GM15510 (cell line): ENCODE measurements around the gene BCL2L1.

Experiments
- POLR2A ChIP-seq: IDR thresholded peaks from 3 replicates; pipeline ENCODE4 v1.6.1; 2011; ENCODE audit warnings: borderline replicate concordance; ENCODE audit not compliant: insufficient read length; ENCODE audit errors: extremely low read depth

Gene BCL2L1

GRCh38 chr20:31705598-31706597 lies 16.8 kb downstream of the BCL2L1 start:
- TF ChIP-seq POLR2A, result no peak

GRCh38 chr20:31705191-31705590 lies 17.5 kb downstream of the BCL2L1 start:
- no peak for TF ChIP-seq POLR2A

- no peak for TF ChIP-seq POLR2A
Observed at GRCh38 chr20:31704225-31705119, 18.2 kb downstream of the BCL2L1 start.

- no peak for TF ChIP-seq POLR2A
Observed at GRCh38 chr20:31701591-31701990, 21.1 kb downstream of the BCL2L1 start.

GRCh38 chr20:31700747-31701146 lies 21.9 kb downstream of the BCL2L1 start:
- TF ChIP-seq POLR2A, result no peak

GRCh38 chr20:31699801-31700728 lies 22.6 kb downstream of the BCL2L1 start:
- TF ChIP-seq POLR2A, result no peak

GRCh38 chr20:31698803-31699718 lies 23.6 kb downstream of the BCL2L1 start:
- TF ChIP-seq POLR2A, result no peak

- TF ChIP-seq POLR2A, result no peak
Observed at GRCh38 chr20:31698243-31698802, 24.3 kb downstream of the BCL2L1 start.

- TF ChIP-seq POLR2A, result no peak
Observed at GRCh38 chr20:31695849-31696804, 26.5 kb downstream of the BCL2L1 start.

- no peak for TF ChIP-seq POLR2A
Observed at GRCh38 chr20:31694842-31695593, 27.6 kb downstream of the BCL2L1 start.

- no peak for TF ChIP-seq POLR2A
Observed at GRCh38 chr20:31693987-31694661, 28.5 kb downstream of the BCL2L1 start.

- TF ChIP-seq POLR2A, result no peak
Observed at GRCh38 chr20:31693402-31693801, 29.3 kb downstream of the BCL2L1 start.
